PC-9 (cell line): ENCODE measurements around the gene DOCK3. TPM values are rescaled to one million over a fixed set of nuclear protein-coding genes. Genes with fewer than 3 reads are reported as not detected.

ENCODE experiments used
- BruUV-seq: library from RNA; stranded (reverse); fragments of 400-500 nt; replicated peaks from 2 replicates; lab custom pipeline; 2021; lab: Mats Ljungman, UMichigan
- CTCF ChIA-PET: fragments of 300-600 bp; sonication (Branson Sonifier 250); formaldehyde crosslinking; loops from one replicate; lab custom pipeline; 2022; ENCODE audit warnings: antibody characterized with exemption; lab: Charles Lee
- POLR2A ChIA-PET: fragments of 300-600 bp; sonication (Branson Sonifier 250); formaldehyde crosslinking; loops from one replicate; lab custom pipeline; 2022; ENCODE audit warnings: antibody characterized with exemption; ENCODE audit not compliant: unreplicated experiment; lab: Charles Lee
- DNase-seq, 2 experiments: peaks; one replicate each; pipeline versions ENCODE4 v3.0.0 to v3.0.0-alpha.2; 2015 to 2022; ENCODE audit warnings: mixed read lengths in 1 of 2
- H2AFZ ChIP-seq: fragments of 200-600 bp; sonication (generic); 2 replicates; pipeline ENCODE4 v1.8.1; 2017; ENCODE audit warnings: antibody characterized with exemption
- H3F3A ChIP-seq: fragments of 200-600 bp; sonication (generic); 2 replicates; pipeline ENCODE4 v1.8.1; 2017; ENCODE audit warnings: antibody characterized with exemption, mild to moderate bottlenecking, low read depth; ENCODE audit not compliant: insufficient read depth
- H3K27ac ChIP-seq: fragments of 200-600 bp; sonication (generic); 2 replicates; pipeline ENCODE4 v1.6.1; 2016; ENCODE audit warnings: mixed run types
- H3K27me3 ChIP-seq: fragments of 200-600 bp; sonication (generic); 2 replicates; pipeline ENCODE4 v1.6.1; 2016; ENCODE audit warnings: low read depth, mixed run types; ENCODE audit not compliant: insufficient read depth
- H3K36me3 ChIP-seq: fragments of 200-600 bp; sonication (generic); 2 replicates; pipeline ENCODE4 v1.6.1; 2016; ENCODE audit warnings: low read depth, mixed run types
- H3K4me1 ChIP-seq: fragments of 200-600 bp; sonication (generic); replicated peaks from 2 replicates; pipeline ENCODE4 v1.6.1; 2016; ENCODE audit warnings: mixed run types; ENCODE audit not compliant: insufficient read depth
- H3K4me2 ChIP-seq: fragments of 200-600 bp; sonication (generic); 2 replicates; pipeline ENCODE4 v1.6.1; 2017; ENCODE audit warnings: mixed run types
- H3K4me3 ChIP-seq: fragments of 200-600 bp; sonication (generic); 2 replicates; pipeline ENCODE4 v1.6.1; 2016; ENCODE audit warnings: mixed run types
- H3K79me2 ChIP-seq: fragments of 200-600 bp; sonication (generic); 2 replicates; pipeline ENCODE4 v1.6.1; 2017; ENCODE audit warnings: low read depth, mixed run types
- H3K9me2 ChIP-seq: fragments of 200-600 bp; sonication (generic); 2 replicates; pipeline ENCODE4 v1.8.1; 2017; ENCODE audit warnings: mild to moderate bottlenecking; ENCODE audit not compliant: insufficient read depth
- H3K9me3 ChIP-seq: fragments of 200-600 bp; sonication (generic); 2 replicates; pipeline ENCODE4 v1.8.1; 2016; ENCODE audit warnings: low read depth; ENCODE audit not compliant: insufficient read depth
- H4K20me1 ChIP-seq: fragments of 200-600 bp; sonication (generic); 2 replicates; pipeline ENCODE4 v1.8.1; 2017; ENCODE audit not compliant: insufficient read depth
- EZH2 ChIP-seq: fragments of 200-600 bp; sonication (generic); IDR thresholded peaks from 2 replicates; pipeline ENCODE4 v1.8.0; 2017; ENCODE audit warnings: antibody characterized with exemption, low read depth
- intact Hi-C: fragments of 100-400 bp; cut with micrococcal nuclease; formaldehyde crosslinking; loops from one replicate; pipeline ENCODE4 v1.10.0; 2022; ENCODE audit not compliant: unreplicated experiment
- total RNA-seq: library from RNA; stranded (reverse); gene quantifications from 2 replicates; pipeline ENCODE4 v1.2.3, GENCODE V29; 2021
- TF ChIP-seq, protein P1 (sequence below): fragments of 200-600 bp; sonication (generic); conservative IDR thresholded peaks from 2 replicates; pipeline ENCODE4 v1.6.1; 2017; ENCODE audit warnings: mixed run types, antibody characterized with exemption, mild to moderate bottlenecking, moderate library complexity

The DOCK3 gene
- total RNA-seq, 1 experiment from 2014 or later: 16.9 TPM

DNA sequence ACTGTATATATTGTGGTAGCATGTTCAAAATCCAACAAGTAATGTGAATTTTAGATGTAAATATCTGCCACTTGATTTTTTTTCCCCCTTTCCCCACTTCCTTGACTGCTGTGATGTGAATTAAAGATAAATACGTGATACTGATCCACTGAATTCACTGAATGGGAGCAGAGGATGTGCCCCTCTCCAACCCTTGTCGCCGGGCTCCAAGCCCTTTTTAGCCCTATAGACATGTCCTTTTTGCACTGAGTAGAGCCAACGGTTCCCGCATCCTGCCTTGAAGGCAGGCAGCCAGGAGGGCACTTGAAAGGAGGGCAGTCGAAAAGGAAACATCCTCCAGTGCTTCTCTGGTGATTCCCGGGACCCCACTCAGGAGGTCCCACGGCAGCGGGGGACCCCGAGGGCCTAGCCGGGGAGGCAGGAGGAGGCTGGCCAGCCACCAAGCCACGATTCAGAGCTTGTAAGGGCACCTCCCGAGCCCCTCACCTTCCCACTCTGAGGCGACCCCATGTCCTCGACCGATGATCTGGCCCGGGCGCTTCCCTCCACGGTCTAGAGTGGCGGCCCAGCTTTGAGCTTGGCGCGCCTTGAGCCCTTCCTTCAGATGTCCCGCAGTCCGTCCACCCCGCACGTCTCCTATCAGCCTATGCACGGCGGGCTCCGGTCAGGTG is 709.5 kb downstream of the DOCK3 start:
- H2AFZ ChIP-seq: peak overlapping the region; percentile 82
- no peaks in the 10 kb centered on the region for H3K27me3 ChIP-seq
- H3K4me3 ChIP-seq: peak overlapping the region; percentile 91
- H3K9me3 ChIP-seq: no peaks in the 10 kb centered on the region
- no peaks in the 10 kb centered on the region for H3K9me2 ChIP-seq
- H3K27ac ChIP-seq: peak overlapping the region; percentile 84
- peaks cover 41% of the 10 kb centered on the region for H3K79me2 ChIP-seq
- ChIA-PET POLR2A (no interaction called here), CTCF (no interaction called here)
- peak in 1 of 2 experiments; percentile 33 for DNase-seq
- intact Hi-C loops: no loop called here
- H3K4me1 ChIP-seq: peaks cover 36% of the 10 kb centered on the region
- H3K36me3 ChIP-seq: 0 out of 2 replicates have a peak, but pooled peaks cover 15% of the 10 kb centered on the region
- no peaks in the 10 kb centered on the region; the same call in 1 of the 2 replicates for H4K20me1 ChIP-seq
- H3F3A ChIP-seq: peaks cover 26% of the 10 kb centered on the region
- TSS peak; percentile 86 for BruUV-seq
- H3K4me2 ChIP-seq: peak overlapping the region; percentile 84
- no peak for TF ChIP-seq EZH2
- TF ChIP-seq, protein P1, sequence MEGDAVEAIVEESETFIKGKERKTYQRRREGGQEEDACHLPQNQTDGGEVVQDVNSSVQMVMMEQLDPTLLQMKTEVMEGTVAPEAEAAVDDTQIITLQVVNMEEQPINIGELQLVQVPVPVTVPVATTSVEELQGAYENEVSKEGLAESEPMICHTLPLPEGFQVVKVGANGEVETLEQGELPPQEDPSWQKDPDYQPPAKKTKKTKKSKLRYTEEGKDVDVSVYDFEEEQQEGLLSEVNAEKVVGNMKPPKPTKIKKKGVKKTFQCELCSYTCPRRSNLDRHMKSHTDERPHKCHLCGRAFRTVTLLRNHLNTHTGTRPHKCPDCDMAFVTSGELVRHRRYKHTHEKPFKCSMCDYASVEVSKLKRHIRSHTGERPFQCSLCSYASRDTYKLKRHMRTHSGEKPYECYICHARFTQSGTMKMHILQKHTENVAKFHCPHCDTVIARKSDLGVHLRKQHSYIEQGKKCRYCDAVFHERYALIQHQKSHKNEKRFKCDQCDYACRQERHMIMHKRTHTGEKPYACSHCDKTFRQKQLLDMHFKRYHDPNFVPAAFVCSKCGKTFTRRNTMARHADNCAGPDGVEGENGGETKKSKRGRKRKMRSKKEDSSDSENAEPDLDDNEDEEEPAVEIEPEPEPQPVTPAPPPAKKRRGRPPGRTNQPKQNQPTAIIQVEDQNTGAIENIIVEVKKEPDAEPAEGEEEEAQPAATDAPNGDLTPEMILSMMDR: no peak

DNA sequence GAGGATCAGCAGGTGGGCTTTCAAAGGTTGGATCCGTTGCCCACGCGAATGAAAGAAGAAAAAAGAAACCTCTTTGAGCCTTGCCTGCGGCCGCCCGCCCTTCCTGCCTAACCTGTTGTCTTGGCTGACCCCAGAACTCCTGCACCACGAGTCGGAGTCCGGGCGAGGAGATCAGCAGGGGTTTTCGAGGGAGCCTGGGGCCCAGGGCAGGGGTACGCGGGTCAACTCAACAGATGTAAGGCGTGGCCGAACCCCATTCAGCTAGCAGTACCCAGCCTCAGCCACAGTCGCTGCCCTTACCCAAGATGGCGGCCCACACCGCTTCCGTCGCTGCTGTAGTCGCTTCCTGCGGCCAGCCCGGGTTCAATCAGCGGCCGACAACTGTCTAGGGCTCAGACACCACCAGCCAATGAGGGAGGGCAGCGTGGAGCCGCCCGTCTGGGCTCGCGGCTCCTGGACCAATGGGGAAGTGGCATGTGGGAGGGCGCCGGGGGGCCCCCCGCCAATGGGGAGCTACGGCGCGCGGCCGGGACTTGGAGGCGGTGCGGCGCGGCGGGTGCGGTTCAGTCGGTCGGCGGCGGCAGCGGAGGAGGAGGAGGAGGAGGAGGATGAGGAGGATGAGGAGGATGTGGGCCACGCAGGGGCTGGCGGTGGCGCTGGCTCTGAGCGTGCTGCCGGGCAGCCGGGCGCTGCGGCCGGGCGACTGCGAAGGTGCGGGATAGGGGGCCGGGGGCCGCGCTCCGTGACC is 710.2 kb downstream of the DOCK3 start, which contains the start of gene MANF:
TSS of gene MANF (plus strand) at position 566 of the 748 bp plus-strand sequence. CDS start at position 618, 52 bp downstream.
- H4K20me1 ChIP-seq: no peaks in the 10 kb centered on the region; the same call in 1 of the 2 replicates
- CTCF ChIA-PET: interaction anchor here (0.6 to 1.1 kb wide), 7 partner anchors 29 to 813 kb away, joined by 3 to 12 read pairs (median 5); no protein-coding TSS in a partner anchor
- BruUV-seq: no TSS peak
- no peaks in the 10 kb centered on the region for H3K27me3 ChIP-seq
- peak within 1 kb of the TSS; percentile 95 for H3K4me2 ChIP-seq
- peaks cover 45% of the 10 kb centered on the region for H3K79me2 ChIP-seq
- no peak for TF ChIP-seq EZH2
- TF ChIP-seq, protein P1: no peak
- H3K4me1 ChIP-seq: peaks cover 41% of the 10 kb centered on the region
- POLR2A ChIA-PET: interaction anchor here (0.6 to 1.3 kb wide), 18 partner anchors 14 to 1884 kb away, joined by 3 to 17 read pairs (median 5); partner anchors contain the start of gene HEMK1
- intact Hi-C loops: loop anchor here (1.0 to 5.0 kb wide), 5 partner anchors 413 to 1028 kb away; partner anchors contain the start of genes HEMK1 and TMEM115
- H3K27ac ChIP-seq: peak within 1 kb of the TSS; percentile 84
- H3K9me3 ChIP-seq: no peaks in the 10 kb centered on the region
- H2AFZ ChIP-seq: peak within 1 kb of the TSS; percentile 82
- peaks cover 22% of the 10 kb centered on the region for H3K36me3 ChIP-seq
- no peaks in the 10 kb centered on the region for H3K9me2 ChIP-seq
- peaks cover 33% of the 10 kb centered on the region for H3F3A ChIP-seq
- DNase-seq: peak; percentile 94 to 97
- peak within 1 kb of the TSS; percentile 91 for H3K4me3 ChIP-seq

DNA sequence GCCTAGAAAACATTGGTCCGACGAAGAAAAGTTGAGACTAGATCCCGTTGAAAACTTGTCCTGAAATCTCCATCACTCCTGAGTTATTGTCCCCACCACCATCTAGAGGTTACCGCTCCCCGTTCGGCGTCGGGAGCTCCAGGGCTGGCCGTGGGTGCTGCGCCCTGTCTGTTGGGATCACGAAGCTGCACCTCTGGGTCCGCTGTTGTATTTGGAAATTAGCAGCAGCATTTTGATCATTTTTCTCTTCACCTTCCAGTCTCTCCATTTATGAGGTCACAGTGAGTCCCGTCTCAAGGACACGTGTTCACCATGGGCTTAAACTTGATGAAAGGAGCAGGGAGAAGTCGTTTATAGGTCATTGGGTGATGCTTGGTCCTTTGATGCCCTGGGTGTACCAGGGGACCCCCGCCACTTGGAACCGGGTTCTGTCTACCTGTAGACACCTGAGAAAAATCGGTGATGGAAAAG is 710.9 kb downstream of the DOCK3 start:
- Histone ChIP-seq H3K4me2 (peak overlapping the region; percentile 95), H4K20me1 (no peaks in the 10 kb centered on the region; the same call in 1 of the 2 replicates), H2AFZ (no peak overlapping the region), H3F3A (peaks cover 40% of the 10 kb centered on the region), H3K79me2 (peaks cover 46% of the 10 kb centered on the region), H3K36me3 (peaks cover 23% of the 10 kb centered on the region), H3K4me3 (peak overlapping the region; percentile 91), H3K4me1 (peaks cover 45% of the 10 kb centered on the region), H3K9me2 (no peaks in the 10 kb centered on the region), H3K27ac (peak overlapping the region; percentile 44), H3K9me3 (no peaks in the 10 kb centered on the region), H3K27me3 (no peaks in the 10 kb centered on the region)
- CTCF ChIA-PET: interaction anchor here (0.6 to 1.1 kb wide), 7 partner anchors 30 to 813 kb away, joined by 3 to 12 read pairs (median 5); no protein-coding TSS in a partner anchor
- peak in 1 of 2 experiments; percentile 31 for DNase-seq
- TF ChIP-seq EZH2: no peak
- TF ChIP-seq, protein P1: no peak
- intact Hi-C loops: loop anchor here (1.0 to 5.0 kb wide), 5 partner anchors 413 to 1028 kb away; partner anchors contain the start of genes HEMK1 and TMEM115
- POLR2A ChIA-PET: interaction anchor here (0.6 to 1.3 kb wide), 15 partner anchors 40 to 944 kb away, joined by 3 to 26 read pairs (median 6); partner anchors contain the start of gene HEMK1
- BruUV-seq: no TSS peak
